ENCODE measurements around the gene SUPT16H. TPM values are rescaled to one million over a fixed set of nuclear protein-coding genes. Genes with fewer than 3 reads are reported as not detected.
A peak's percentile ranks its signal among the peaks of the same experiment; 100 is the strongest.

SUPT16H gene
- total and polyA plus RNA-seq, 2 of the 13 experiments (the other 11 are each of a cell fraction or from before 2014, with no cell fraction given), result 77.5 to 230 TPM

DNA sequence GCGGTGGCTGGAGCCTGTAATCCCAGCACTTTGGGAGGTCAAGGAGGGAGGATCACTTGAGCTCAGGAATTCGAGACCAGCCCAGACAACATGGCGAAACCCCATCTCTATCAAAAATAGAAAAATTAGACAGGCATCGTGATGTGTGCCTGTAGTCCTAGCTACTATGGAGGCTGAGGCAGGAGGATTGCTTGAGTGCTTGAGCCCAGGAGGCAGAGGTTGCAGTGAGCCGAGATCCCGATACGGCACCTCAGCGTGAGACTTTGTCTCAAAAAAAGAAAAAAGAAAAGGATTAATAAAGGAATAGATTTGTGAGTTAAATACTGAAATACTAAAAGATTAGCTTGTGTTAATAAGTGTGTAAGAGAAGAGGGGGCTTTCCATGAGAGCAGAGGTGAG lies 74.6 kb downstream of the SUPT16H start (continued):
- TF ChIP-seq, protein P1, sequence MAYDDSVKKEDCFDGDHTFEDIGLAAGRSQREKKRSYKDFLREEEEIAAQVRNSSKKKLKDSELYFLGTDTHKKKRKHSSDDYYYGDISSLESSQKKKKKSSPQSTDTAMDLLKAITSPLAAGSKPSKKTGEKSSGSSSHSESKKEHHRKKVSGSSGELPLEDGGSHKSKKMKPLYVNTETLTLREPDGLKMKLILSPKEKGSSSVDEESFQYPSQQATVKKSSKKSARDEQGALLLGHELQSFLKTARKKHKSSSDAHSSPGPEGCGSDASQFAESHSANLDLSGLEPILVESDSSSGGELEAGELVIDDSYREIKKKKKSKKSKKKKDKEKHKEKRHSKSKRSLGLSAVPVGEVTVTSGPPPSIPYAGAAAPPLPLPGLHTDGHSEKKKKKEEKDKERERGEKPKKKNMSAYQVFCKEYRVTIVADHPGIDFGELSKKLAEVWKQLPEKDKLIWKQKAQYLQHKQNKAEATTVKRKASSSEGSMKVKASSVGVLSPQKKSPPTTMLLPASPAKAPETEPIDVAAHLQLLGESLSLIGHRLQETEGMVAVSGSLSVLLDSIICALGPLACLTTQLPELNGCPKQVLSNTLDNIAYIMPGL (CRISPR knock-in tag; IDR thresholded peaks at IDR 0.05; ENCODE audit: borderline replicate concordance in 1 of 2, low read depth in 1 of 2), result peak in 1 of 2 experiments; percentile 21; a peak in 1 of 4 replicates
- TF ChIP-seq KDM5B (CRISPR knock-in tag; IDR thresholded peaks at IDR 0.05; ENCODE audit: borderline replicate concordance) (0 out of 2 replicates have a peak, but pooled peaks have one; percentile 22), ZNF317 (CRISPR knock-in tag; IDR thresholded peaks at IDR 0.05) (peak; percentile 53; the same call in 1 of the 2 replicates), MIER3 (CRISPR knock-in tag; IDR thresholded peaks at IDR 0.05; ENCODE audit: borderline replicate concordance) (0 out of 2 replicates have a peak, but pooled peaks have one; percentile 7), TCF12 (IDR thresholded peaks at IDR 0.05) (no peak), TCF12 (CRISPR knock-in tag; IDR thresholded peaks at IDR 0.05) (0 out of 2 replicates have a peak, but pooled peaks have one; percentile 40), ZFY (CRISPR knock-in tag; IDR thresholded peaks at IDR 0.05) (no peak), EHMT2 (IDR thresholded peaks at IDR 0.05; ENCODE audit: borderline replicate concordance, low read depth, low read length) (peak; percentile 13; the same call in 1 of the 2 replicates), BRD4 (CRISPR knock-in tag; IDR thresholded peaks at IDR 0.05) (0 out of 2 replicates have a peak, but pooled peaks have one; percentile 5), ZMYM3 (CRISPR knock-in tag; IDR thresholded peaks at IDR 0.05) (0 out of 2 replicates have a peak, but pooled peaks have one; percentile 20), ZFP36L1 (CRISPR knock-in tag; IDR thresholded peaks at IDR 0.05) (0 out of 2 replicates have a peak, but pooled peaks have one; percentile 29)
- TF ChIP-seq, protein P2, sequence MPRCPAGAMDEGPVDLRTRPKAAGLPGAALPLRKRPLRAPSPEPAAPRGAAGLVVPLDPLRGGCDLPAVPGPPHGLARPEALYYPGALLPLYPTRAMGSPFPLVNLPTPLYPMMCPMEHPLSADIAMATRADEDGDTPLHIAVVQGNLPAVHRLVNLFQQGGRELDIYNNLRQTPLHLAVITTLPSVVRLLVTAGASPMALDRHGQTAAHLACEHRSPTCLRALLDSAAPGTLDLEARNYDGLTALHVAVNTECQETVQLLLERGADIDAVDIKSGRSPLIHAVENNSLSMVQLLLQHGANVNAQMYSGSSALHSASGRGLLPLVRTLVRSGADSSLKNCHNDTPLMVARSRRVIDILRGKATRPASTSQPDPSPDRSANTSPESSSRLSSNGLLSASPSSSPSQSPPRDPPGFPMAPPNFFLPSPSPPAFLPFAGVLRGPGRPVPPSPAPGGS (CRISPR knock-in tag; IDR thresholded peaks at IDR 0.05), result 0 out of 2 replicates have a peak, but pooled peaks have one; percentile 16
- TF ChIP-seq, protein P3, sequence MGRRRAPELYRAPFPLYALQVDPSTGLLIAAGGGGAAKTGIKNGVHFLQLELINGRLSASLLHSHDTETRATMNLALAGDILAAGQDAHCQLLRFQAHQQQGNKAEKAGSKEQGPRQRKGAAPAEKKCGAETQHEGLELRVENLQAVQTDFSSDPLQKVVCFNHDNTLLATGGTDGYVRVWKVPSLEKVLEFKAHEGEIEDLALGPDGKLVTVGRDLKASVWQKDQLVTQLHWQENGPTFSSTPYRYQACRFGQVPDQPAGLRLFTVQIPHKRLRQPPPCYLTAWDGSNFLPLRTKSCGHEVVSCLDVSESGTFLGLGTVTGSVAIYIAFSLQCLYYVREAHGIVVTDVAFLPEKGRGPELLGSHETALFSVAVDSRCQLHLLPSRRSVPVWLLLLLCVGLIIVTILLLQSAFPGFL (CRISPR knock-in tag; IDR thresholded peaks at IDR 0.05), result no peak
- TF ChIP-seq, protein P4, sequence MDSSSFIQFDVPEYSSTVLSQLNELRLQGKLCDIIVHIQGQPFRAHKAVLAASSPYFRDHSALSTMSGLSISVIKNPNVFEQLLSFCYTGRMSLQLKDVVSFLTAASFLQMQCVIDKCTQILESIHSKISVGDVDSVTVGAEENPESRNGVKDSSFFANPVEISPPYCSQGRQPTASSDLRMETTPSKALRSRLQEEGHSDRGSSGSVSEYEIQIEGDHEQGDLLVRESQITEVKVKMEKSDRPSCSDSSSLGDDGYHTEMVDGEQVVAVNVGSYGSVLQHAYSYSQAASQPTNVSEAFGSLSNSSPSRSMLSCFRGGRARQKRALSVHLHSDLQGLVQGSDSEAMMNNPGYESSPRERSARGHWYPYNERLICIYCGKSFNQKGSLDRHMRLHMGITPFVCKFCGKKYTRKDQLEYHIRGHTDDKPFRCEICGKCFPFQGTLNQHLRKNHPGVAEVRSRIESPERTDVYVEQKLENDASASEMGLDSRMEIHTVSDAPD (CRISPR knock-in tag; IDR thresholded peaks at IDR 0.05), result 0 out of 2 replicates have a peak, but pooled peaks have one; percentile 7

Data from HepG2 (cell line).